Measurements from ENCODE around the gene BFSP2.

BFSP2 gene

DNA sequence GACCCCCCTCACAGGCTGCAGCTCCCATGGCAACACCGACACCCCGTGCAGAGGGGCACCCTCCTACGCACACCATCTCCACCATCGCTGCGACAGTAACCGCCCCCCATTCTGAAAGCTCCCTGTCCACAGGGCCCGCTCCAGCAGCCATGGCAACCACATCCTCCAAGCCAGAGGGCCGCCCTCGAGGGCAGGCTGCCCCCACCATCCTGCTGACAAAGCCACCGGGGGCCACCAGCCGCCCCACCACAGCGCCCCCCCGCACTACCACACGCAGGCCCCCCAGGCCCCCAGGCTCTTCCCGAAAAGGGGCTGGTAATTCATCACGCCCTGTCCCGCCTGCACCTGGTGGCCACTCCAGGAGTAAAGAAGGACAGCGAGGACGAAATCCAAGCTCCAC, 19.9 kb upstream of the BFSP2 start:
- POLR2A ChIA-PET (ENCODE audit: low non-redundant PET): no interaction called here
- TF ChIP-seq, protein P1, sequence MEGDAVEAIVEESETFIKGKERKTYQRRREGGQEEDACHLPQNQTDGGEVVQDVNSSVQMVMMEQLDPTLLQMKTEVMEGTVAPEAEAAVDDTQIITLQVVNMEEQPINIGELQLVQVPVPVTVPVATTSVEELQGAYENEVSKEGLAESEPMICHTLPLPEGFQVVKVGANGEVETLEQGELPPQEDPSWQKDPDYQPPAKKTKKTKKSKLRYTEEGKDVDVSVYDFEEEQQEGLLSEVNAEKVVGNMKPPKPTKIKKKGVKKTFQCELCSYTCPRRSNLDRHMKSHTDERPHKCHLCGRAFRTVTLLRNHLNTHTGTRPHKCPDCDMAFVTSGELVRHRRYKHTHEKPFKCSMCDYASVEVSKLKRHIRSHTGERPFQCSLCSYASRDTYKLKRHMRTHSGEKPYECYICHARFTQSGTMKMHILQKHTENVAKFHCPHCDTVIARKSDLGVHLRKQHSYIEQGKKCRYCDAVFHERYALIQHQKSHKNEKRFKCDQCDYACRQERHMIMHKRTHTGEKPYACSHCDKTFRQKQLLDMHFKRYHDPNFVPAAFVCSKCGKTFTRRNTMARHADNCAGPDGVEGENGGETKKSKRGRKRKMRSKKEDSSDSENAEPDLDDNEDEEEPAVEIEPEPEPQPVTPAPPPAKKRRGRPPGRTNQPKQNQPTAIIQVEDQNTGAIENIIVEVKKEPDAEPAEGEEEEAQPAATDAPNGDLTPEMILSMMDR (conservative IDR thresholded peaks at IDR 0.05; ENCODE audit: low read depth): no peak
- DNase-seq (ENCODE audit: low spot score): no peak
- no peak overlapping the region for H3K27ac ChIP-seq
- CTCF ChIA-PET: interaction anchor here (0.6 kb wide), 1 partner anchor 13 kb away, joined by 3 read pairs; no protein-coding TSS in a partner anchor

- H3K27ac ChIP-seq: no peak overlapping the region
- DNase-seq (ENCODE audit: low spot score): no peak
- POLR2A ChIA-PET (ENCODE audit: low non-redundant PET): no interaction called here
- TF ChIP-seq, protein P1 (conservative IDR thresholded peaks at IDR 0.05; ENCODE audit: low read depth): no peak
- CTCF ChIA-PET: no interaction called here
Observed at GRCh38 chr3:133380481-133381225, 19.2 kb upstream of the BFSP2 start.

DNA sequence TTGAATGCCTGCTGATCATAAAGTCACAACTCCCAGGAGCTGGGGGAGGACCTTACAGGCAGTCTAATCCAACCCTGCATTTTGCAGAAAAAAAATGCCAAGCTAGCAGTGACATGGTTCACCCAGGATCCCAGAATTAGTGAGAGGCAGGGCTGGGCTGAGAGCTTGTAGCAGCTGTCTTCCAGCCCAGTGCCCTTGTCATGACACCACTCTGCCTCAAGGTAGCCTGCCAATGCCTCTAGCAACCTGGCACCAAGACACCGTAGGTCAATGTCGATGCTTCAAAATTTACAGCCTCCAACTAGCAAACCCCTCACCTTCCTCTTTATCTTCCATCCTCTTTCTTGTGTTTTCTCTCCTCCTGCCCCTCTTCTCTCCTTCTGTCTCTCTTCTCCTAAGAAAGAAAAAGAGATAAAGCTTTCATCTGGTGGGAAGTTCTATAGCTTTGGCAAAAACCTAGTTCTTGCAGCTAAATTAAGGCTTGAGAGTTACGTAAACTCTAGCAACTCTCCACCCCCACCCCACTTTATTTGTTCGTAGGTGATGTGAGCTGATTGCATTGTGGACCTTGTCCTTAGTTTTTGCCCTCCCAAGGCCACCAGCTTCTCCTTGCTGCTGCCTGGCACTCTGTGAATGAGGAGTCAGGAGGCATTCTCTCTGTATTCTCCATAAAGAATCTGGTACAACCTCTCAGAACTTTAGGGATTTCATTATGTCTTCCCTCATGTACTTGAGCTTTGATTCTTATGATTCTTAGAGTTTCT, 18.3 kb upstream of the BFSP2 start:
- DNase-seq (ENCODE audit: low spot score): no peak
- H3K27ac ChIP-seq: no peak overlapping the region
- ChIA-PET POLR2A (ENCODE audit: low non-redundant PET) (no interaction called here), CTCF (interaction anchor here (0.5 to 0.9 kb wide), 4 partner anchors 340 to 1144 kb away, joined by 3 read pairs; no protein-coding TSS in a partner anchor)
- TF ChIP-seq, protein P1 (conservative IDR thresholded peaks at IDR 0.05; ENCODE audit: low read depth): no peak

DNA sequence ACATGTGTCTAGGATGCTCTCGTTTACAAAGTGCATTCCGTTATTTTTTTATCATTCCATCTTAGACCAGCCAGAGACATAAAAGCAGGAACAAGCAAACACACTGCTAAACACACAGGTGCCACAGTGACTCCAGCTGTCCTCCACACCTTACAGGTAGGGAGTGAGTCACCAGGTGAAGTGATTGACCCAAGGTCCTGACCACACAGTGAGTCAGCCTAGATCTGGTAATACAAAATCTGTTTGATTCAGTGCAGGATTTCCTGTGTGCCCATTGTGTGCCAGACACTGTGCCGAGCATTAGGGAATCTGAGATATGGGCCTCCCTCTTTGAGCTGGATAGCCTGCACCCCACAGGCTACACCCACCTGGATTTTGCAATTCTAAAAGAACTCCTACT, 16.7 kb upstream of the BFSP2 start:
- TF ChIP-seq, protein P1 (conservative IDR thresholded peaks at IDR 0.05; ENCODE audit: low read depth): no peak
- peak; percentile 75 for DNase-seq (ENCODE audit: low spot score)
- POLR2A ChIA-PET (ENCODE audit: low non-redundant PET): no interaction called here
- CTCF ChIA-PET: interaction anchor here (0.6 kb wide), 1 partner anchor 40 kb away, joined by 6 read pairs; no protein-coding TSS in a partner anchor
- H3K27ac ChIP-seq: no peak overlapping the region

- CTCF ChIA-PET: interaction anchor here (0.6 to 1.8 kb wide), 4 partner anchors 342 to 658 kb away, joined by 3 to 9 read pairs (median 4); no protein-coding TSS in a partner anchor
- no peak for DNase-seq (ENCODE audit: low spot score)
- POLR2A ChIA-PET (ENCODE audit: low non-redundant PET): no interaction called here
- H3K27ac ChIP-seq: no peak overlapping the region
- TF ChIP-seq, protein P1 (conservative IDR thresholded peaks at IDR 0.05; ENCODE audit: low read depth): no peak
Observed at GRCh38 chr3:133383741-133384140, 16.1 kb upstream of the BFSP2 start.

GRCh38 chr3:133384331-133385027, 15.4 kb upstream of the BFSP2 start:
- ChIA-PET CTCF (interaction anchor here (0.6 to 1.8 kb wide), 10 partner anchors 19 to 658 kb away, joined by 3 to 9 read pairs (median 3); no protein-coding TSS in a partner anchor), POLR2A (ENCODE audit: low non-redundant PET) (no interaction called here)
- TF ChIP-seq, protein P1 (conservative IDR thresholded peaks at IDR 0.05; ENCODE audit: low read depth): peak; percentile 65
- DNase-seq (ENCODE audit: low spot score): peak; percentile 53
- no peak overlapping the region for H3K27ac ChIP-seq
